Ovary (tissue), 9 donors: ENCODE data around the gene LTN1. TPM values are rescaled to one million over a fixed set of nuclear protein-coding genes. Genes with fewer than 3 reads are reported as not detected.

Experiments used
- DNase-seq, 5 donors: peaks; one replicate each; pipeline ENCODE4 v3.0.0-alpha.2; 2019 to 2020
- H3K27ac ChIP-seq, 2 donors: fragments of 200-600 bp; one replicate each; pipeline versions ENCODE4 v1.5.1 to v1.8.0; 2019 to 2022
- H3K27me3 ChIP-seq: fragments of 200-600 bp; one replicate; pipeline ENCODE4 v1.8.0; 2022
- H3K36me3 ChIP-seq: fragments of 200-600 bp; sonication (generic); one replicate; pipeline ENCODE4 v1.5.1; 2019
- H3K4me1 ChIP-seq: one replicate; pipeline ENCODE4 v1.8.1; 2013; ENCODE audit warnings: mild to moderate bottlenecking, moderate library complexity; ENCODE audit not compliant: insufficient read depth
- H3K4me3 ChIP-seq: fragments of 200-600 bp; sonication (generic); one replicate; pipeline ENCODE4 v1.5.1; 2017
- H3K9me3 ChIP-seq, 2 donors: fragments of 200-600 bp in 1 of 2; sonication (generic) in 1 of 2; one replicate each; pipeline versions ENCODE4 v1.5.1 to v1.8.1; 2013 to 2019; ENCODE audit warnings: mild to moderate bottlenecking in 1 of 2, moderate library complexity in 1 of 2
- EP300 ChIP-seq: sonication (generic); formaldehyde crosslinking; IDR thresholded peaks from one replicate; pipeline ENCODE4 v1.6.1; 2017; ENCODE audit warnings: antibody characterized with exemption
- POLR2A ChIP-seq: fragments of 450-650 bp; IDR thresholded peaks from one replicate; pipeline ENCODE4 v1.6.1; 2017; ENCODE audit warnings: antibody characterized with exemption, mild to moderate bottlenecking, moderate library complexity
- WGBS, 3 donors: extraction: QIAGEN DNeasy Blood & Tissue Kit in 1 of 3; methylation state at CpG; one replicate each; pipeline versions ENCODE4 v1.1.5 to v1.1.7; 2013 to 2017; 5-methylcytosine and 5-hydroxymethylcytosine counted together
- intact Hi-C, 4 donors: fragments of 100-400 bp; cut with DNase I; formaldehyde crosslinking; loops; one replicate each; pipeline versions ENCODE4 v1.11.0 to v1.15.1; 2022 to 2023
- polyA plus RNA-seq, 2 donors: library from polyadenylated mRNA; stranded (reverse); fragments of 200-250 nt in 1 of 2; fragments of 350-450 nt in 1 of 2; fragmentation: Illumina TruSeq in 1 of 2; extraction: RNeasy Lipid Tissue Mini Kit (QIAGEN cat#74804) in 1 of 2; gene quantifications; one replicate each; pipeline ENCODE4 v1.2.3, GENCODE V29; 2013 to 2014
- total RNA-seq, 7 donors: library from RNA; depleted of rRNA in 2 of 7; stranded (reverse); fragments of >200 nt in 2 of 7; fragmentation: NEBNext Ultra II Directional in 3 of 7; extraction: Animal tissue kit (Norgen Biotek cat#: 25700) in 3 of 7; gene quantifications; one replicate each; pipeline versions ENCODE4 v1.1.0 to v1.2.4, GENCODE V29; 2016 to 2023
- TF ChIP-seq, protein P1 (sequence below), 3 donors: fragments of 450-650 bp in 2 of 3; fragments of 200-600 bp in 1 of 3; IDR thresholded peaks; one replicate each; pipeline versions ENCODE4 v1.5.1 to v1.8.0; 2016 to 2022; ENCODE audit warnings: antibody characterized with exemption in 3 of 3, mild to moderate bottlenecking in 1 of 3
- donor health status: DM: no; HTN: no; CAD: no; lungs with moderate emphysema.
- donor health status: DM: no; HTN: no; CAD: no.
- donor health status: Bipolar disorder and iron deficiency.
- donor health status: DM: yes; HTN: yes; CAD: no.
- donor health status: DM: no; HTN: no; CAD: no.
- donor health status: DM: yes; HTN: yes; CAD: no.

LTN1 gene
- total and polyA plus RNA-seq, 9 donors = 6.3 to 24.5 (median 18.2) TPM

DNA sequence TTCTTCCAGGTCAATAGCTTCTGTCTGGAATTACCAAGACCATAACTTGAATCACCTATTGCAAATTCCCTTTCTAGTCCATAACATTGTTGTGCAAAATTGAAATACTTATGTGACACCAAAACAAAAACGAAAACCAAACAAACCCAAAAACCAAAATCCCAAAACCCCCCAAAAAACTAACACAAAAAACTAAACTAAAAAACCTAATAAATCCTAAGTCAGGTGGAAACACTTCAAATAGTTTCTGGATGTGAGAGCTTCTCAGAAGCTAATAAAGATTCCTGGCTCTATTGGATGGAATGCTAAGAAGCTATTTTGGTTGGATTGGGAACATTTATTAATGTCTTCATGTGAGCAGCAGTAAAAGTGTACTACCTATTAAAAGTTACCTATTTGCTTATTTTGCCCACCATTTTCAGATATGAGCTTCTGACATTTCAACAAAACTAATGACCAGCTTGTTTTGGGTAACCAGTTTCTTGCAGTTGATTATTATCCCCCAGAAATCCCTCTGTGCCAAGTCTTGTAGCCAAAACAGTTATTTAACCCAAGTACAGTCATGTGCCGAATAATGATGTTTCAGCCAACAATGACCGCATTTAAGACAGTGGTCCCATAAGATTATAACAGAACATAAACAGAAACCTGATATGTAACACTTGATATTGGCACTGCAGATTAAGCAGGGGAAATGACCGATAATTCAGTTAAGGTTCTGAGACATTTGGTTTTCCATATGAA lies 76.4 kb downstream of the LTN1 start:
- Histone ChIP-seq H3K9me3 (no peaks in the 10 kb centered on the region), H3K4me1 (no peaks in the 10 kb centered on the region), H3K36me3 (no peaks in the 10 kb centered on the region), H3K27me3 (no peaks in the 10 kb centered on the region), H3K27ac (no peak overlapping the region), H3K4me3 (no peak overlapping the region)
- intact Hi-C loops = no loop called here
- DNase-seq = no peak
- 78 to 85% (median 83%) methylated on average over 4 of the region's 4 CpGs for WGBS, 3 donors
- no peak for TF ChIP-seq EP300
- TF ChIP-seq, protein P1, sequence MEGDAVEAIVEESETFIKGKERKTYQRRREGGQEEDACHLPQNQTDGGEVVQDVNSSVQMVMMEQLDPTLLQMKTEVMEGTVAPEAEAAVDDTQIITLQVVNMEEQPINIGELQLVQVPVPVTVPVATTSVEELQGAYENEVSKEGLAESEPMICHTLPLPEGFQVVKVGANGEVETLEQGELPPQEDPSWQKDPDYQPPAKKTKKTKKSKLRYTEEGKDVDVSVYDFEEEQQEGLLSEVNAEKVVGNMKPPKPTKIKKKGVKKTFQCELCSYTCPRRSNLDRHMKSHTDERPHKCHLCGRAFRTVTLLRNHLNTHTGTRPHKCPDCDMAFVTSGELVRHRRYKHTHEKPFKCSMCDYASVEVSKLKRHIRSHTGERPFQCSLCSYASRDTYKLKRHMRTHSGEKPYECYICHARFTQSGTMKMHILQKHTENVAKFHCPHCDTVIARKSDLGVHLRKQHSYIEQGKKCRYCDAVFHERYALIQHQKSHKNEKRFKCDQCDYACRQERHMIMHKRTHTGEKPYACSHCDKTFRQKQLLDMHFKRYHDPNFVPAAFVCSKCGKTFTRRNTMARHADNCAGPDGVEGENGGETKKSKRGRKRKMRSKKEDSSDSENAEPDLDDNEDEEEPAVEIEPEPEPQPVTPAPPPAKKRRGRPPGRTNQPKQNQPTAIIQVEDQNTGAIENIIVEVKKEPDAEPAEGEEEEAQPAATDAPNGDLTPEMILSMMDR (IDR thresholded peaks at IDR 0.05) = no peak
- no peak for TF ChIP-seq POLR2A

GRCh38 chr21:28913071-28913470 lies 79.6 kb downstream of the LTN1 start:
- no peaks in the 10 kb centered on the region for H3K36me3 ChIP-seq
- no peaks in the 10 kb centered on the region for H3K27me3 ChIP-seq
- H3K9me3 ChIP-seq = no peaks in the 10 kb centered on the region
- WGBS, 3 donors = 75 to 85% (median 80%) methylated on average over 2 of the region's 2 CpGs
- intact Hi-C loops = no loop called here
- no peak overlapping the region for H3K4me3 ChIP-seq
- no peak overlapping the region for H3K27ac ChIP-seq
- no peak for DNase-seq
- TF ChIP-seq POLR2A (no peak), EP300 (no peak)
- TF ChIP-seq, protein P1 (IDR thresholded peaks at IDR 0.05) = no peak
- no peaks in the 10 kb centered on the region for H3K4me1 ChIP-seq

GRCh38 chr21:28910280-28910887 lies 82.3 kb downstream of the LTN1 start:
- TF ChIP-seq EP300 = no peak
- TF ChIP-seq POLR2A = no peak
- TF ChIP-seq, protein P1 (IDR thresholded peaks at IDR 0.05) = no peak
- 7 to 18% (median 8%) methylated on average over 4 of the region's 4 CpGs for WGBS, 3 donors
- Histone ChIP-seq H3K36me3 (no peaks in the 10 kb centered on the region), H3K27ac (no peak overlapping the region), H3K27me3 (no peaks in the 10 kb centered on the region), H3K9me3 (no peaks in the 10 kb centered on the region), H3K4me1 (no peaks in the 10 kb centered on the region), H3K4me3 (no peak overlapping the region)
- no peak for DNase-seq
- intact Hi-C loops = no loop called here

DNA sequence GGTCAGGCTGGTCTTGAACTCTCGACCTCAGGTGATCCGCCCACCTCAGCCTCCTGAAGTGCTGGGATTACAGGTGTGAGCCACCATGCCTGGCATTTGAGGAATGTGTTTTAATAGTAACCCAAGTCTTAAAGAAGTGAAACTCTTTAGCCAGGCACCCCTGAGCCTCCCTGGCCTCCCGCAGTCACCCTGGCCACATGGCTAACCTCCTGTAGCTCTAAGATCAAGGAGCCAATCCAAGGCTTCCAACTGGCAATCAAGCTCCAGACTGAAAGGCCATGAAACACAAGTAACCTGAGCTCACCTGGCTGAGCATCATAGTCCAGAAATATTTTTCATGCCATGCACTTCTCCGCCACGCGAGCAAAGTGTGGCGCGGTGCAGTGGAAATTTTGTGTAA lies 84.3 kb downstream of the LTN1 start:
- no peak for DNase-seq
- WGBS, 3 donors = 95 to 96% (median 96%) methylated on average over 8 of the region's 8 CpGs
- intact Hi-C loops = no loop called here
- Histone ChIP-seq H3K27me3 (no peaks in the 10 kb centered on the region), H3K4me3 (no peak overlapping the region), H3K4me1 (no peaks in the 10 kb centered on the region), H3K27ac (no peak overlapping the region), H3K9me3 (no peaks in the 10 kb centered on the region), H3K36me3 (no peaks in the 10 kb centered on the region)
- TF ChIP-seq POLR2A = no peak

DNA sequence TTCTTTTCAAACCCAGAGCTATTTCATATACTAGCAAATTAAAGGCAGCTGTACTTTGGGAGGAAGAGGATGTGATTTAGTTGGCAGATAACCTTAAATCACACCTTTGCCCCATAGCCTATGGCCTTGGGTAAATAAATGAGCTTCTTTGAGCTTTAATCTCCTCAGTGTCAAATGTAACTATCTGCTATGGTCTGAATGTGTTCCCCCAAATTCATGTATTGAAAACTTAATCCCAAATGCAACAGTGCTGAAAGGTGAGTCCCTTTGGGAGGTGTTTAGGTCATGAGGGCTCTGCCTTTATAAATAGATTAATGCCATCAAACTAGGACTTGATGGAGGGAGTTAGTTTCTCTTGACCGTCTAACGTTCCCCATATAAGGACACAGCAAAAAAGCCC lies 85.8 kb downstream of the LTN1 start:
- Histone ChIP-seq H3K36me3 (no peaks in the 10 kb centered on the region), H3K27ac (no peak overlapping the region), H3K27me3 (no peaks in the 10 kb centered on the region), H3K9me3 (no peaks in the 10 kb centered on the region), H3K4me1 (no peaks in the 10 kb centered on the region), H3K4me3 (no peak overlapping the region)
- TF ChIP-seq, protein P1 (IDR thresholded peaks at IDR 0.05) = no peak
- TF ChIP-seq EP300 (no peak), POLR2A (no peak)
- intact Hi-C loops = no loop called here
- WGBS, 3 donors = 65 to 88% (median 84%) methylated on average over 2 of the region's 2 CpGs
- no peak for DNase-seq
